Choroid plexus epithelial cell (primary cell): Measurements from ENCODE around the gene SH3TC1.
A peak's percentile ranks its signal among the peaks of the same experiment; 100 is the strongest.

ENCODE experiments used
- DNase-seq: peaks from one replicate; pipeline ENCODE4 v3.0.0-alpha.2; 2010; ENCODE audit warnings: low read depth
- H3K4me3 ChIP-seq: 2 replicates; pipeline ENCODE4 v1.5.1; 2011; ENCODE audit warnings: low read depth, mild to moderate bottlenecking, control low read depth, low read length, moderate library complexity
- TF ChIP-seq, protein P1 (sequence below): conservative IDR thresholded peaks from 2 replicates; pipeline ENCODE4 v1.5.1; 2011; ENCODE audit warnings: low read depth, mild to moderate bottlenecking, control low read depth, inconsistent platforms, low read length, moderate library complexity

Gene SH3TC1

GRCh38 chr4:8236106-8236919, 37.2 kb downstream of the SH3TC1 start:
- TF ChIP-seq, protein P1, sequence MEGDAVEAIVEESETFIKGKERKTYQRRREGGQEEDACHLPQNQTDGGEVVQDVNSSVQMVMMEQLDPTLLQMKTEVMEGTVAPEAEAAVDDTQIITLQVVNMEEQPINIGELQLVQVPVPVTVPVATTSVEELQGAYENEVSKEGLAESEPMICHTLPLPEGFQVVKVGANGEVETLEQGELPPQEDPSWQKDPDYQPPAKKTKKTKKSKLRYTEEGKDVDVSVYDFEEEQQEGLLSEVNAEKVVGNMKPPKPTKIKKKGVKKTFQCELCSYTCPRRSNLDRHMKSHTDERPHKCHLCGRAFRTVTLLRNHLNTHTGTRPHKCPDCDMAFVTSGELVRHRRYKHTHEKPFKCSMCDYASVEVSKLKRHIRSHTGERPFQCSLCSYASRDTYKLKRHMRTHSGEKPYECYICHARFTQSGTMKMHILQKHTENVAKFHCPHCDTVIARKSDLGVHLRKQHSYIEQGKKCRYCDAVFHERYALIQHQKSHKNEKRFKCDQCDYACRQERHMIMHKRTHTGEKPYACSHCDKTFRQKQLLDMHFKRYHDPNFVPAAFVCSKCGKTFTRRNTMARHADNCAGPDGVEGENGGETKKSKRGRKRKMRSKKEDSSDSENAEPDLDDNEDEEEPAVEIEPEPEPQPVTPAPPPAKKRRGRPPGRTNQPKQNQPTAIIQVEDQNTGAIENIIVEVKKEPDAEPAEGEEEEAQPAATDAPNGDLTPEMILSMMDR = no peak

GRCh38 chr4:8236920-8237195, 37.8 kb downstream of the SH3TC1 start:
- TF ChIP-seq, protein P1 = no peak
- no peak overlapping the region for H3K4me3 ChIP-seq
- no peak for DNase-seq

More at GRCh38 chr4:8236106-8236919, 37.2 kb downstream of the SH3TC1 start:
- H3K4me3 ChIP-seq = no peak overlapping the region
- no peak for DNase-seq

- TF ChIP-seq, protein P1 = no peak
- no peak overlapping the region for H3K4me3 ChIP-seq
- no peak for DNase-seq
These were observed 38.3 kb downstream of the SH3TC1 start for GRCh38 chr4:8237256-8237989.

DNA sequence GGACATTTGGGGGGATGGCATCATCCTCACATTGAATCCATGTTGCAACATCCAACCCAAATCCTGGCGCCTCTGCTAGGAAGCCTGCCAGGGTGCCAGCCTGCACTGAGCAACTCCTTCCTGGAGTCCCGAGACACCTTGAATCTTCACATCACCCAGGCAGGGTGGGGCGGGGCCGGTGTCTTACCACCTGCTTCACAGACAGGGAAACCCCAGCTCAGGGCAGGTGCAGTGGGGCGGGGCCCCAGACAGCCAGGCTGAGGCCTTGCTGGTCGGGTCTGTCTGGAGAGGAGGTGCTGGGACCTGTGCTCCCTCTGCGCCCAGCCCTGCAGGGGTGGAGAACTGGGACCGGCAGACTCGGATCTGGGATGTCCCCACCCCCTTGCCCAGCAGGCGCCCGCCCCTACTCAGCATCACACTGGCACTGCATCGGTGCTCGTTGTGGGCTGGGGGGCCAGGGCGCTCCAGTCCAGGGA, 39.0 kb downstream of the SH3TC1 start:
- DNase-seq = no peak
- TF ChIP-seq, protein P1 = no peak
- H3K4me3 ChIP-seq = no peak overlapping the region

- H3K4me3 ChIP-seq = no peak overlapping the region
- TF ChIP-seq, protein P1 = peak; percentile 49
- DNase-seq = no peak
These were observed 39.5 kb downstream of the SH3TC1 start for GRCh38 chr4:8238515-8239053.

GRCh38 chr4:8239226-8239625, 40.1 kb downstream of the SH3TC1 start:
- no peak for DNase-seq
- no peak overlapping the region for H3K4me3 ChIP-seq
- TF ChIP-seq, protein P1 = no peak

DNA sequence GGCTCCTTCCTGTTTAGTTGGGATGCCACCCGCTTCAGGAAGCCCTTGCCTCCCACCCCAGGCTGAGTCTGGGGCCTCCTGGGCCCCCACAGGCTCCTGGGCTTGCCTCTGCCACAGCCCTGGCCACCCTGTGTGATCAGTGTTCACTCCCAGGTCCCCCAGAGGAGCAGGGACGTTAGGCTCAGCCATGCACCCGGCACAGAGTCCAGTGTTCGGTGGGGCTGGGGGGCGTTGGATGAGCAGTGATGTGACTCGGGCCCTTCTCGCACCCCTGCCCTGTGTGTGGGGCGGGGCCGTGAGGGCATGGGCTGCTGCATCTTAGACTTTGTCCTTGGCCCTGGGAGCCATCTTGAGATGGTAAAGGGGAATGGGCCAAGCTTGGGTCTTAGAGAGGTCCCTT, 40.6 kb downstream of the SH3TC1 start:
- TF ChIP-seq, protein P1 = no peak
- DNase-seq = no peak
- H3K4me3 ChIP-seq = no peak overlapping the region
